K562 (cell line): Measurements from ENCODE around the gene TBC1D17. TPM values are rescaled to one million over a fixed set of nuclear protein-coding genes. Genes with fewer than 3 reads are reported as not detected.
A peak's percentile ranks its signal among the peaks of the same experiment; 100 is the strongest.

Experiments used
- ADNP ChIP-seq: fragments of 200-800 bp; sonication (Bioruptor generic); IDR thresholded peaks from 2 replicates; pipeline ENCODE4 v1.6.1; 2016; ENCODE audit warnings: missing genetic modification characterization, missing compliant biosample characterization
- ARID4B ChIP-seq: sonication (generic); formaldehyde crosslinking; IDR thresholded peaks from 2 replicates; pipeline ENCODE4 v1.8.0; 2022; ENCODE audit warnings: mild to moderate bottlenecking, missing genetic modification reagents
- BCOR ChIP-seq: fragments of 450-650 bp; IDR thresholded peaks from 2 replicates; pipeline ENCODE4 v1.6.1; 2016
- CEBPB ChIP-seq: fragments of 450-650 bp; IDR thresholded peaks from 2 replicates; pipeline ENCODE4 v1.6.1; 2016; ENCODE audit warnings: missing genetic modification characterization, missing compliant biosample characterization
- CEBPG ChIP-seq, 3 experiments: fragments of 200-800 bp in 1 of 3; sonication (Bioruptor generic) in 1 of 3; sonication (generic) in 1 of 3; formaldehyde crosslinking in 1 of 3; IDR thresholded peaks in 2 of 3; conservative IDR thresholded peaks in 1 of 3; 2 replicates each; pipeline versions ENCODE4 v1.6.1 to v1.8.0; 2016 to 2022; ENCODE audit warnings: missing compliant biosample characterization in 2 of 3, missing genetic modification characterization in 2 of 3, mild to moderate bottlenecking in 1 of 3, missing genetic modification reagents in 1 of 3
- CHD4 ChIP-seq: fragments of 200-600 bp; sonication (generic); IDR thresholded peaks from 3 replicates; pipeline ENCODE4 v1.6.1; 2012; ENCODE audit warnings: low read depth, mild to moderate bottlenecking, mixed read lengths, low read length, inconsistent platforms; ENCODE audit not compliant: insufficient read depth, insufficient replicate concordance, poor library complexity, severe bottlenecking
- CTCF ChIP-seq, 3 experiments: IDR thresholded peaks in 2 of 3; conservative IDR thresholded peaks in 1 of 3; 2 replicates each; pipeline ENCODE4 v1.5.1; 2011 to 2012; ENCODE audit warnings: low read length in 3 of 3, mild to moderate bottlenecking in 3 of 3, control low read depth in 2 of 3, improper control_type of control experiment in 1 of 3, inconsistent platforms in 1 of 3, low read depth in 1 of 3, mixed read lengths in 1 of 3, moderate library complexity in 1 of 3; ENCODE audit not compliant: insufficient read depth in 2 of 3
- HMG20B ChIP-seq: fragments of 250-450 bp; sonication (Bioruptor Pico); IDR thresholded peaks from 2 replicates; pipeline ENCODE4 v1.5.0; 2021; ENCODE audit warnings: mild to moderate bottlenecking
- MEF2D ChIP-seq: conservative IDR thresholded peaks from 2 replicates; pipeline ENCODE4 v1.6.1; 2016; ENCODE audit warnings: low read depth, missing genetic modification characterization, missing compliant biosample characterization
- POLR2A ChIP-seq: fragments of 450-650 bp; conservative IDR thresholded peaks from 2 replicates; pipeline ENCODE4 v1.6.1; 2016
- RCOR1 ChIP-seq, 2 experiments: IDR thresholded peaks; 2 replicates each; pipeline ENCODE4 v1.6.1; 2012; ENCODE audit warnings: low read depth in 2 of 2, low read length in 2 of 2, borderline replicate concordance in 1 of 2, improper control_type of control experiment in 1 of 2
- SMARCA5 ChIP-seq: fragments of 450-650 bp; IDR thresholded peaks from 2 replicates; pipeline ENCODE4 v1.6.1; 2016
- SPI1 ChIP-seq: IDR thresholded peaks from 2 replicates; pipeline ENCODE4 v1.6.1; 2011; ENCODE audit warnings: low read depth, low read length, control low read depth, borderline replicate concordance
- TEAD2 ChIP-seq: fragments of 450-650 bp; IDR thresholded peaks from 2 replicates; pipeline ENCODE4 v1.6.1; 2016; ENCODE audit warnings: missing genetic modification characterization, control low read depth, missing compliant biosample characterization
- THAP7 ChIP-seq: fragments of 250-450 bp; sonication (Bioruptor Pico); IDR thresholded peaks from 2 replicates; pipeline ENCODE4 v1.5.0; 2021
- ZC3H11A ChIP-seq: IDR thresholded peaks from 2 replicates; pipeline ENCODE4 v1.6.1; 2012; ENCODE audit warnings: low read depth, low read length, improper control_type of control experiment
- ZNF124 ChIP-seq: sonication (generic); formaldehyde crosslinking; IDR thresholded peaks from 2 replicates; pipeline ENCODE4 v1.8.1; 2022; ENCODE audit warnings: missing genetic modification reagents
- ZNF23 ChIP-seq: fragments of 250-450 bp; sonication (Bioruptor Pico); IDR thresholded peaks from 2 replicates; pipeline ENCODE4 v1.4.0; 2020; ENCODE audit warnings: mild to moderate bottlenecking
- ZNF551 ChIP-seq: fragments of 250-450 bp; sonication (Bioruptor Pico); IDR thresholded peaks from 2 replicates; pipeline ENCODE4 v1.5.0; 2021; ENCODE audit warnings: mild to moderate bottlenecking, moderate library complexity
- ZNF699 ChIP-seq: fragments of 250-450 bp; sonication (Bioruptor Pico); IDR thresholded peaks from 2 replicates; pipeline ENCODE4 v1.8.0; 2021; ENCODE audit warnings: mild to moderate bottlenecking, moderate library complexity; ENCODE audit not compliant: insufficient replicate concordance
- ZNF77 ChIP-seq: fragments of 250-450 bp; sonication (Bioruptor Pico); IDR thresholded peaks from 2 replicates; pipeline ENCODE4 v1.5.0; 2020
- ZNF780A ChIP-seq: fragments of 250-450 bp; sonication (Bioruptor Pico); IDR thresholded peaks from 2 replicates; pipeline ENCODE4 v1.5.0; 2021; ENCODE audit warnings: mild to moderate bottlenecking
- polyA plus RNA-seq, 8 experiments: library from polyadenylated mRNA; depleted of rRNA in 4 of 8; stranded (reverse) in 5 of 8; unstranded in 3 of 8; fragments of >200 nt; fragmentation: Nextera tagmentation in 2 of 8; fragmentation: Illumina TruSeq in 1 of 8; extraction: Ambion mirVana in 2 of 8; extraction: Trizol in 1 of 8; gene quantifications; 2 replicates each; pipeline versions ENCODE4 v1.2.1 to v1.2.3, GENCODE V29; 2011 to 2014; ENCODE audit warnings: inconsistent platforms in 1 of 8, missing spikeins in 1 of 8
- total RNA-seq, 7 experiments: library from RNA; depleted of rRNA in 6 of 7; stranded (reverse); fragments of >200 nt in 6 of 7; fragmentation: Illumina TruSeq in 2 of 7; extraction: Trizol in 2 of 7; gene quantifications; 2 replicates each; pipeline versions ENCODE4 v1.2.1 to v1.2.3, GENCODE V29; 2011 to 2021; ENCODE audit warnings: low replicate concordance in 1 of 7

The TBC1D17 gene
- total and polyA plus RNA-seq, 9 of the 15 experiments (the other 6 are each of a cell fraction or from before 2014, with no cell fraction given), result 0.42 to 16.0 (median 3.8) TPM

GRCh38 chr19:49864890-49865289, 12.6 kb upstream of the TBC1D17 start (continued):
- TF ChIP-seq ARID4B (CRISPR knock-in tag) (no peak), SPI1 (no peak), THAP7 (0 out of 2 replicates have a peak, but pooled peaks have one; percentile 45), BCOR (peak; percentile 98), ZNF551 (no peak), ZNF699 (CRISPR knock-in tag) (no peak), ZNF124 (no peak), ADNP (tag) (peak; percentile 79), ZNF780A (CRISPR knock-in tag) (0 out of 2 replicates have a peak, but pooled peaks have one; percentile 56), RCOR1 (IDR thresholded peaks at IDR 0.05; ENCODE audit: borderline replicate concordance in 1 of 2, low read depth in 2 of 2, low read length in 2 of 2) (peak; percentile 28 to 52; a peak in 2 of 4 replicates), TEAD2 (tag) (no peak), ZNF23 (CRISPR knock-in tag) (no peak), CTCF (IDR thresholded peaks at IDR 0.05 in 2 of 3, conservative IDR thresholded peaks at IDR 0.05 in 1 of 3; ENCODE audit: insufficient read depth in 2 of 3, low read depth in 1 of 3, low read length in 3 of 3) (no peak), POLR2A (no peak), HMG20B (CRISPR knock-in tag) (no peak), SMARCA5 (peak; percentile 83), ZC3H11A (no peak), MEF2D (tag) (no peak), CHD4 (peak; percentile 91), CEBPB (tag) (no peak), CEBPG (CRISPR knock-in tag; IDR thresholded peaks at IDR 0.05) (no peak), CEBPG (tag; conservative IDR thresholded peaks at IDR 0.05 in 1 of 2, IDR thresholded peaks at IDR 0.05 in 1 of 2) (no peak), ZNF77 (CRISPR knock-in tag) (no peak)
